H1 (cell line): ENCODE results near the gene TEX22. TPM values are rescaled to one million over a fixed set of nuclear protein-coding genes. Genes with fewer than 3 reads are reported as not detected.

Experiments used
- CTCF ChIA-PET: fragments of 300-600 bp; sonication (Branson Sonifier 250); formaldehyde crosslinking; loops from one replicate; lab custom pipeline; 2021; ENCODE audit not compliant: partially characterized antibody; lab: Charles Lee
- POLR2A ChIA-PET: fragments of 300-600 bp; sonication (Branson Sonifier 250); formaldehyde crosslinking; loops from one replicate; lab custom pipeline; 2021; ENCODE audit warnings: inconsistent platforms; ENCODE audit not compliant: partially characterized antibody; lab: Charles Lee
- DNase-seq, 2 experiments: peaks; one replicate each; pipeline versions ENCODE4 v3.0.0 to v3.0.0-alpha.2; 2010 to 2022; ENCODE audit warnings: low spot score in 2 of 2, low read depth in 1 of 2, mixed read lengths in 1 of 2
- FAIRE-seq: peaks from 2 replicates; lab custom pipeline; 2011; peaks lifted over from hg19 to GRCh38; lab: Jason Lieb, UNC
- H2AFZ ChIP-seq: 2 replicates; pipeline ENCODE4 v1.8.1; 2012; ENCODE audit warnings: low read length, inconsistent platforms
- H2AK5ac ChIP-seq: 2 replicates; pipeline ENCODE4 v1.6.1; 2013; ENCODE audit warnings: low read depth, low read length
- H2BK120ac ChIP-seq: replicated peaks from 2 replicates; pipeline ENCODE3; 2013; ENCODE audit warnings: low read depth, low read length, inconsistent platforms
- H2BK12ac ChIP-seq: 2 replicates; pipeline ENCODE4 v1.6.1; 2013; ENCODE audit warnings: low read depth, low read length
- H2BK15ac ChIP-seq: 2 replicates; pipeline ENCODE4 v1.6.1; 2013; ENCODE audit warnings: low read length
- H2BK20ac ChIP-seq: 2 replicates; pipeline ENCODE4 v1.6.1; 2013; ENCODE audit warnings: low read length
- H2BK5ac ChIP-seq: 2 replicates; pipeline ENCODE4 v1.6.1; 2013; ENCODE audit warnings: low read depth, low read length
- H3K14ac ChIP-seq: 2 replicates; pipeline ENCODE4 v1.6.1; 2013; ENCODE audit warnings: inconsistent platforms; ENCODE audit not compliant: insufficient read length
- H3K18ac ChIP-seq: 2 replicates; pipeline ENCODE4 v1.6.1; 2013; ENCODE audit warnings: low read length; ENCODE audit errors: extremely low read depth
- H3K23ac ChIP-seq: 2 replicates; pipeline ENCODE4 v1.6.1; 2013; ENCODE audit warnings: inconsistent platforms; ENCODE audit not compliant: insufficient read length
- H3K23me2 ChIP-seq: 2 replicates; pipeline ENCODE4 v1.6.1; 2013; ENCODE audit warnings: low read depth, low read length
- H3K27ac ChIP-seq: 2 replicates; pipeline ENCODE4 v1.6.1; 2011; ENCODE audit warnings: low read depth, low read length, inconsistent platforms
- H3K27me3 ChIP-seq, 4 experiments: replicated peaks in 1 of 4; 1 replicate in 1 of 4; 2 replicates in 3 of 4; pipeline versions ENCODE4 v1.6.1 to v1.8.1; 2011 to 2013; ENCODE audit warnings: low read length in 3 of 4, mild to moderate bottlenecking in 3 of 4, inconsistent platforms in 2 of 4, mixed read lengths in 2 of 4, moderate library complexity in 1 of 4; ENCODE audit not compliant: control insufficient read depth in 3 of 4, insufficient read depth in 3 of 4; ENCODE audit errors: extremely low read depth in 1 of 4
- H3K36me3 ChIP-seq, 4 experiments: 2 replicates each; pipeline versions ENCODE4 v1.6.1 to v1.8.1; 2011 to 2013; ENCODE audit warnings: mild to moderate bottlenecking in 4 of 4, low read length in 3 of 4, moderate library complexity in 2 of 4, control low read depth in 1 of 4, inconsistent platforms in 1 of 4; ENCODE audit not compliant: insufficient read depth in 4 of 4, control insufficient read depth in 2 of 4
- H3K4ac ChIP-seq: replicated peaks from 2 replicates; pipeline ENCODE3; 2013; ENCODE audit warnings: low read length, low read depth, mixed read lengths, inconsistent platforms; ENCODE audit not compliant: insufficient read length
- H3K4me1 ChIP-seq, 4 experiments: replicated peaks in 1 of 4; 1 replicate in 1 of 4; 2 replicates in 3 of 4; pipeline versions ENCODE4 v1.6.1 to v1.8.1; 2011 to 2013; ENCODE audit warnings: low read length in 3 of 4, inconsistent platforms in 2 of 4, mixed read lengths in 1 of 4; ENCODE audit not compliant: insufficient read depth in 4 of 4, control insufficient read depth in 3 of 4
- H3K4me2 ChIP-seq, 2 experiments: 2 replicates each; pipeline versions ENCODE4 v1.6.1 to v1.8.1; 2011 to 2013; ENCODE audit warnings: low read depth in 2 of 2, low read length in 2 of 2, control low read depth in 1 of 2, inconsistent platforms in 1 of 2, mild to moderate bottlenecking in 1 of 2; ENCODE audit not compliant: insufficient read depth in 1 of 2
- H3K4me3 ChIP-seq, 4 experiments: fragments of 200-600, 300-600 bp in 1 of 4; sonication (generic), shearing (Covaris generic), sonication (Bioruptor Twin) in 1 of 4; 2 replicates each; pipeline versions ENCODE4 v1.5.1 to v1.8.1; 2011 to 2016; ENCODE audit warnings: low read length in 4 of 4, low read depth in 3 of 4, control low read depth in 2 of 4, inconsistent platforms in 2 of 4, mild to moderate bottlenecking in 2 of 4, mixed read lengths in 1 of 4, moderate library complexity in 1 of 4; ENCODE audit not compliant: insufficient read depth in 2 of 4; ENCODE audit errors: extremely low read depth in 1 of 4
- H3K56ac ChIP-seq: replicated peaks from 2 replicates; pipeline ENCODE3; 2013; ENCODE audit warnings: low read depth, mild to moderate bottlenecking, mixed read lengths, low read length, inconsistent platforms; ENCODE audit not compliant: insufficient read length
- H3K79me1 ChIP-seq: 2 replicates; pipeline ENCODE4 v1.6.1; 2013; ENCODE audit warnings: low read depth, low read length, control low read depth
- H3K79me2 ChIP-seq, 2 experiments: 2 replicates each; pipeline versions ENCODE4 v1.6.1 to v1.8.1; 2012 to 2013; ENCODE audit warnings: low read length in 2 of 2, mild to moderate bottlenecking in 2 of 2, inconsistent platforms in 1 of 2; ENCODE audit not compliant: insufficient read depth in 2 of 2, control insufficient read depth in 1 of 2
- H3K9ac ChIP-seq, 4 experiments: replicated peaks in 1 of 4; 1 replicate in 1 of 4; 2 replicates in 3 of 4; pipeline versions ENCODE4 v1.6.1 to v1.8.1; 2011 to 2013; ENCODE audit warnings: low read depth in 3 of 4, low read length in 3 of 4, control low read depth in 2 of 4, mild to moderate bottlenecking in 2 of 4, moderate library complexity in 2 of 4, inconsistent platforms in 1 of 4; ENCODE audit errors: extremely low read depth in 1 of 4
- H3K9me3 ChIP-seq, 2 experiments: 2 replicates each; pipeline versions ENCODE4 v1.6.1 to v1.8.1; 2012 to 2013; ENCODE audit warnings: mild to moderate bottlenecking in 2 of 2, moderate library complexity in 2 of 2, control low read depth in 1 of 2, inconsistent platforms in 1 of 2, low read depth in 1 of 2, low read length in 1 of 2, mixed read lengths in 1 of 2; ENCODE audit not compliant: insufficient read depth in 2 of 2
- H4K20me1 ChIP-seq, 2 experiments: replicated peaks in 1 of 2; 2 replicates each; pipeline versions ENCODE3 to v1.8.1; 2011 to 2013; ENCODE audit warnings: inconsistent platforms in 2 of 2, low read length in 2 of 2, mild to moderate bottlenecking in 1 of 2; ENCODE audit not compliant: insufficient read depth in 2 of 2, control insufficient read depth in 1 of 2
- H4K5ac ChIP-seq: 2 replicates; pipeline ENCODE4 v1.6.1; 2013; ENCODE audit warnings: low read length, low read depth, mixed read lengths, inconsistent platforms; ENCODE audit not compliant: insufficient read length
- H4K8ac ChIP-seq: 2 replicates; pipeline ENCODE4 v1.8.0; 2013; ENCODE audit warnings: mild to moderate bottlenecking, moderate library complexity, low read length, inconsistent platforms; ENCODE audit not compliant: insufficient read depth; ENCODE audit errors: extremely low read depth
- H4K91ac ChIP-seq: replicated peaks from 2 replicates; pipeline ENCODE3; 2013; ENCODE audit warnings: low read length, mixed read lengths, inconsistent platforms; ENCODE audit not compliant: insufficient read length
- ATF2 ChIP-seq: IDR thresholded peaks from 2 replicates; pipeline ENCODE4 v1.6.1; 2012; ENCODE audit warnings: low read length, inconsistent platforms
- EGR1 ChIP-seq: IDR thresholded peaks from 2 replicates; pipeline ENCODE4 v1.6.1; 2011; ENCODE audit warnings: low read depth, low read length, borderline replicate concordance
- HDAC6 ChIP-seq: IDR thresholded peaks from one replicate; pipeline ENCODE4 v1.7.1; 2012; ENCODE audit warnings: low read depth, mild to moderate bottlenecking, inconsistent platforms, low read length, moderate library complexity
- JUND ChIP-seq: IDR thresholded peaks from 2 replicates; pipeline ENCODE4 v1.6.1; 2011; ENCODE audit warnings: mild to moderate bottlenecking, improper control_type of control experiment, low read length
- MAFK ChIP-seq: IDR thresholded peaks from 2 replicates; pipeline ENCODE4 v1.6.1; 2012; ENCODE audit warnings: low read depth, mild to moderate bottlenecking, improper control_type of control experiment, low read length
- RBBP5 ChIP-seq: IDR thresholded peaks from 2 replicates; pipeline ENCODE4 v1.7.1; 2012; ENCODE audit warnings: low read depth, mild to moderate bottlenecking, inconsistent platforms, low read length, moderate library complexity, borderline replicate concordance
- RNF2 ChIP-seq: fragments of 200-900, 300-1000 bp; sonication (generic); IDR thresholded peaks from 2 replicates; pipeline ENCODE4 v1.7.1; 2016; ENCODE audit warnings: borderline replicate concordance, low read depth, mild to moderate bottlenecking, antibody characterized with exemption, low read length; ENCODE audit not compliant: poor library complexity, severe bottlenecking; ENCODE audit errors: missing control alignments
- SIRT6 ChIP-seq: IDR thresholded peaks from one replicate; pipeline ENCODE4 v1.7.1; 2012; ENCODE audit warnings: low read length, inconsistent platforms
- SRF ChIP-seq: IDR thresholded peaks from 2 replicates; pipeline ENCODE4 v1.6.1; 2011; ENCODE audit warnings: mild to moderate bottlenecking, low read depth, low read length, moderate library complexity
- TAF7 ChIP-seq: optimal IDR thresholded peaks from 2 replicates; pipeline ENCODE3; 2011; ENCODE audit warnings: low read depth, mild to moderate bottlenecking, inconsistent platforms, low read length, moderate library complexity, borderline replicate concordance
- USF2 ChIP-seq: IDR thresholded peaks from 2 replicates; pipeline ENCODE4 v1.6.1; 2011; ENCODE audit warnings: low read length, improper control_type of control experiment
- WGBS, 2 experiments: shearing (Covaris generic) in 1 of 2; methylation state at CpG; one replicate each; pipeline versions ENCODE4 v1.1.6 to v1.1.7; 2013 to 2015; ENCODE audit warnings: low lambda C conversion rate in 2 of 2, mixed read lengths in 2 of 2, inconsistent platforms in 1 of 2, low coverage in 1 of 2, missing lambda C conversion rate in 1 of 2; ENCODE audit not compliant: insufficient replicate concordance in 2 of 2, insufficient coverage in 1 of 2, insufficient read length in 1 of 2; ENCODE audit errors: extremely low coverage in 1 of 2, missing lambda C conversion rate in 1 of 2; 5-methylcytosine and 5-hydroxymethylcytosine counted together
- polyA plus RNA-seq, 7 experiments: library from polyadenylated mRNA; depleted of rRNA in 3 of 7; stranded (reverse) in 5 of 7; unstranded in 2 of 7; fragments of >200 nt in 5 of 7; fragments of 200-250 nt in 2 of 7; gene quantifications; 1 replicate in 5 of 7; 2 replicates in 1 of 7; 4 replicates in 1 of 7; pipeline versions ENCODE4 v1.2.1 to v1.2.3, GENCODE V29; 2011 to 2013; ENCODE audit warnings: missing spikeins in 2 of 7, mixed read lengths in 2 of 7
- total RNA-seq: library from RNA; stranded (reverse); fragmentation: NEBNext Ultra II Directional; extraction: Animal tissue kit (Norgen Biotek cat#: 25700); gene quantifications from 2 replicates; pipeline ENCODE4 v1.2.1, GENCODE V29; 2021

Gene TEX22
- total and polyA plus RNA-seq, 2 of the 8 experiments (the other 6 are each of a cell fraction or from before 2014, with no cell fraction given): 0.24 to 0.39 TPM

GRCh38 chr14:105399466-105399775, 1.1 kb downstream of the TEX22 start:
- DNase-seq: no peak
- Histone ChIP-seq H2BK12ac (no peak overlapping the region), H3K4ac (no peak overlapping the region), H2AK5ac (no peak overlapping the region), H3K36me3 (peaks cover 0 to 17% (median 2%) of the 10 kb centered on the region in 4 experiments; a peak in 3 of 8 replicates), H4K91ac (no peak overlapping the region), H3K79me2 (no peaks in the 10 kb centered on the region), H3K27me3 (peaks cover 0 to 19% (median 8%) of the 10 kb centered on the region in 4 experiments; a peak in 3 of 7 replicates), H2AFZ (no peak overlapping the region), H2BK20ac (no peak overlapping the region), H4K5ac (no peak overlapping the region), H3K56ac (no peak overlapping the region), H2BK120ac (no peak overlapping the region), H3K9ac (no peak overlapping the region), H4K20me1 (no peaks in the 10 kb centered on the region), H3K14ac (no peak overlapping the region), H3K9me3 (peaks cover 35 to 54% of the 10 kb centered on the region in 2 experiments), H3K23ac (no peak overlapping the region), H2BK15ac (no peak overlapping the region), H3K27ac (no peak overlapping the region), H3K79me1 (no peaks in the 10 kb centered on the region), H3K4me3 (peak overlapping the region in 1 of 4 experiments; percentile 71; a peak in 2 of 8 replicates), H3K23me2 (peaks cover 3% of the 10 kb centered on the region; the same call in 1 of the 2 replicates), H3K18ac (no peak overlapping the region), H3K4me1 (peaks cover 0 to 9% (median 3%) of the 10 kb centered on the region in 4 experiments; a peak in 4 of 7 replicates), H3K4me2 (no peak overlapping the region), H4K8ac (no peak overlapping the region; the same call in 1 of the 2 replicates), H2BK5ac (no peak overlapping the region)
- no peak for FAIRE-seq
- WGBS, 2 experiments: 93% methylated on average over 8 of the region's 8 CpGs; no CpG with 5 or more reads in 1 of the 2 experiments
- CTCF ChIA-PET: interaction anchor here (1.0 to 1.4 kb wide), 5 partner anchors 12 to 339 kb away, joined by 3 to 4 read pairs (median 3); no protein-coding TSS in a partner anchor
- POLR2A ChIA-PET: interaction anchor here (0.7 to 2.8 kb wide), 5 partner anchors 9 to 35 kb away, joined by 3 to 9 read pairs (median 3); no protein-coding TSS in a partner anchor
- TF ChIP-seq USF2 (no peak), SIRT6 (no peak), HDAC6 (no peak), MAFK (no peak), EGR1 (no peak), SRF (no peak), TAF7 (no peak), JUND (no peak), RBBP5 (no peak), ATF2 (no peak), RNF2 (no peak)
